Stimulated activated CD4-positive, alpha-beta T cell treated with anti-CD3 and anti-CD28 coated beads, TNF-alpha, amount 100 ng/mL, for 1 hour (primary cell): ENCODE data around the gene SENP7.
"Not testable (repeated sequence)": the region's sequence is repeated elsewhere in the genome, so short reads cannot be mapped to it uniquely, and the experiment has no call there.

Source experiments
- DNase-seq, 3 donors: peaks; one replicate each; pipeline ENCODE4 v3.0.0-alpha.2; 2020; ENCODE audit warnings: low read depth in 3 of 3, low spot score in 1 of 3

Gene SENP7

DNA sequence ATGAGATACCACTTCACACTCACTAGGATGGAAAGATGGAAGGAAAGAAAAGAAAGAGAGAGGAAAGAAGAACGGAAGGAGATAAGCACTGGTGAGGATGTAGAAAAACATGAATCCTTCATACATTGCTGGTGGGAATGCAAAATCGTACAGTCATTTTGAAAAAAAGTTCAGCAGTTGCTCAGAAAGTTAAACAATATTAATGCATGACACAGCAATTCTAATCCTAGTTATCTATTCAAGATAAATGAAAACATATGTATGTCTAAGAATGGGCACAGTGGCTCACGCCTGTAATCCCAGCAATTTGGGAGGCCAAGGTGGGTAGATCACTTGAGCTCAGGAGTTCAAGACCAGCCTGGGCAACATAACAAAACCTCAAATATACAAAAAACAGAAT is 59.1 kb downstream of the SENP7 start:
- DNase-seq = no peak

DNA sequence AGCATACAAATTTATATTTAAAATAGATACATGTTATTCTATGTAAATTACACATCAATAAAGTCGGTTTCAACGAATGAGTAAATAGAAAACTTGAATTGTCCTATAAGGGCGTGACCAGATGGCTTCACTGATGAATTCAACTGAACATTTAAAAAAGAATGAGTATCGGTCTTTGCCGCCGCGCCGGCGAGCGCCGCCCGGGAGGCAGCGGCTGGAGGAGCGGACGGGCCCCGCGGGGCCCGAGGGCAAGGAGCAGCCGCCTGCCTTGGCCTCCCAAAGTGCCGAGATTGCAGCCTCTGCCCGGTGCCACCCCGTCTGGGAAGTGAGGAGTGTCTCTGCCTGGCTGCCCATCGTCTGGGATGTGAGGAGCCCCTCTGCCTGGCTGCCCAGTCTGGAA is 74.4 kb downstream of the SENP7 start:
- not testable (repeated sequence) for DNase-seq

DNA sequence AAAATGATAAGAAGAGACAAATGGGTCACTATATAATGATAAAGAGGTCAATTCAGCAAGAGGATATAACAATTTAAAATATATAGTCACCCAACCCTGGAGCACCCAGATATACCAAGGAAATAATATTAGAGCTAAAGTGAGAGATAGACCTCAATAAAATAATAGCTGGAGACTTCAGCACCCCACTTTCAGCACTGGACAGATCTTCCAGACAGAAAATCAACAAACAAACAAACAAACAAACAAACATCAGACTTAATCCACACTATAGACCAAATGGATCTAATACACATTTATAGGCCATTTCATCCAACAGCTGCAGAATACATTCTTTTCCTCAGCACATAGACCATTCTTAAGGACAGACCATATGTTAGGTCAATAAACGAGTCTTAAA is 79.4 kb downstream of the SENP7 start:
- DNase-seq = no peak

DNA sequence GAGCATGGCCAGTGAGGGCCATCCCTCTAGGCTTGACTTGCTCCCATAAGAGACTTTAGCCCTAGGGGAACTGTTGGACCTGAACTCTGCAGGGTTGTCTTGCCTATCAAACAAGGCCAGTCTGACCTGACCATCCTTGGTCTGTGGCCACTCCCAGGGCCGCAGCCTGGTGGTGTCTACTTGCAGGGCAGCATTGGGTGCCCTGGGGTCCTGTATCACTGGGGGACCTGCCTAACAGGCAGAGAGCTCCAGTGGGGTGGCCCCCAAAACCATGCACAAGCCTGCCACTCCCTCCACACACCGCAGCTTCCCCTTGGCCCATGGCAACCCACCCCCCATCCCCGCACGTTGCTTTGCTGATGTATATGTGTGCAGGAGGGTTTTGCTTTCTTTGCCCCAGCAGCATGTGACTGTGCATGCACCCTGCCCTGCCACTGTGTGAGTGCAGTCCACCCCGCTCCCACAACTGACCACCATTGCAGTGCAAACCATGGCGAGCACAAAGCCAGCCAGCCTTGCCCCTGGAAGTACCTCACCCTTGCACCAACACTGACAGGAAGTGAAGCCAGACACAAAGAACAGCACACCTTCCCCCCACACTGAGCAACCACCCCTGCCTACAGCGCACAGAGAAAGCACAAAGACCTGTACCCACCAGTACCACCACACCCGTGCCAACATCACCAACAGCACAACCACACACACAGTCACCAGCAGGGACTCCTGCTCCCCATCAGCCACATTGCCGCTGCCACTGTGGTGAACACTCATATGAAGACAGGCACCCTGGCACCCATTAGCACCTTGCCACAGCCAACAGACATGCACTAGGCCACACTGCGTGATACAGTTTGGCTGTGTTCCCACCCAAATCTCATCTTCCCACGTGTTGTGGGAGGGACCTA is 88.8 kb downstream of the SENP7 start:
- DNase-seq = no peak

DNA sequence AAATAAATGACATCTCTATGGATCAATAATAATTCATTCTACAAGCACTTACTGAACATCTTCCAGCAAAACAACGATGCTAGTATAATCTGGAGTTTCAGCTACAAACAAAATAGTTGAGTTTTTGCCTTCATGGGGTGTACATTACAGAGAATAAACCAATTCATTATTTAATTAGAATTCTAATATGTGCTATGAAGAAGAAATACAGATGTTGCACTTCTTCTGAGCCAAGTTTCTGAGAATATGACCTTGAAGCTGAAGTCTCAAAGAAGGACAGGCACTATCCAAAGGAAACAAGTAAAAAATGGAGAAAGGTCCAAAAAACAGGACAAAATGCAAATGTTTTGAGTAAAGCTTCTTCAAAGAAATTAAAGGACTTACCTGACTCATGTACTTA is 94.2 kb downstream of the SENP7 start:
- DNase-seq = no peak

DNA sequence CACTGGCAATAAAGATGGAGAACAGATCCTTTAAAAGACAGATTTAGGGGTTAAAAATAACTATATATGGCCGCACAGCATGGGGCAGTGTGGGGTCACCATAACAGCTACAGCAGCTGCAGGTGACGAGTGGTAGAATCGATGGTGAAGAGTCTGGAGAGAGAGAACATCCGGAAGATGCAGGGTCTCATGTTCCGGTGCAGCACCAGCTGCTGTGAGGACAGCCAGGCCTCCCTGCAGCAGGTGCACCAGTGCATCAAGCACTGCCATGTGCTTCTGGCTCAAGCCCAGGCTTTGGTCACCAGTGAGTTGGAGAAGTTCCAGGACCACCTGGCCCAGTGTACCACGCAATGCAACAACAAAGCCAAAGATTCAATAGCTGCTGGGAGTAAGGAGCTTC is 98.9 kb downstream of the SENP7 start:
- no peak for DNase-seq

DNA sequence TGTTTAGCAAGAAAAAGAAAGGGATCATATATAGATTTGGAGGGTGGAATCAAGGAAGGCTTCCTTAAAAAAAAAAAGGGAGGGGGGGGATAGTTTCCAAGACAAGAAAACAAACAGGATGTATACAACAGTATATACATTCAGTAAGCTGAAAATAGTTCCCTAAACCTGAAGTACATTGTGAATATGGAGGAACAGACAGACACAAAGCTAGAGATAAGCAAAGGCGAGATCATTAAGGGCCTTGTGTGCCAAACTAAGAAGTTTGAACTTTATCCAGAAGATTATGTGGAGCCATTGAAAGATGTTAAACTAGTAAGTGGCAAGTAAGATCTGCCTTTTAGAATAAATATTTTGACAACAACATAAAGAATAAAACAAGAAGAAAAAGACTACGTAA is 99.4 kb downstream of the SENP7 start:
- no peak for DNase-seq

DNA sequence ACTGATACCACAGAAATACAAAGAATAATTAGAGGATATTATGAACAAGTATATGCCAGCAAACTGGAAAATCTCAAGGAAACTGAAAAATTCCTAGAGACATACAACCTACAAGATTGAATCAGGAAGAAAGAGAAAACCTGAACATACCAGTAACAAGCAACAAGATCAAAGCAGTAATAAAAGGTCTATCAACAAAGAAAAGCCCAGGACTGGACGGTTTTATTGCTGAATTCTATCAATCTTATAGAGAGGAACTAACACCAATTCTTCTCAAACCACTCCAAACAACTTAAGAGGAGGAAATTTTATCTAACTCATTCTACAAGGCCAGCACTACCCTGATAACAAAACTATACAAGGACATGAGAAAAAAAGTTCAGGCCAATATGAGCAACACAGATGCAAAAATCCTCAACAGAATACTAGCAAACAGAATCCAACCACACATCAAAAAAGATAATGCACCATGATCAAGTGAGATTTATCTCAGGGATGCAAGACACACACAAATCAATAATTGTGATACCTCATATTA is 121.5 kb downstream of the SENP7 start:
- DNase-seq = no peak

DNA sequence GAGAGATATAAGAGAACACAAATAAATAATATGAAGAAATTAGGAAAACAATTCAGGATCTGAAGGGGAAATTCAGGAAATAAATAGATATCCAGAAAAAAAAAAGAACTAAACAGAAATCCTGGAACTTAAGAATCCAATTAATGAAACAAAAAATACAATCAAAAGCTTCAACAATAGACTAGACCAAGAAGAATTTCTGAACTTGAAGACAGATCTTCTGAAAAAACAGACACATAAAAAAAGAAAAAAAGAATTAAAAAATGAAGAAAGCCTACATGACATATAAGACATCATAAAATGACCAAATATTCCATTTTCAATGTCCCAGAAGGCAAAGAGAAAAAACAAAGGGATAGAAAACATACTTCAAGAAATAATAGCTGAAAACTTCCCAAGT is 124.3 kb downstream of the SENP7 start:
- no peak for DNase-seq

DNA sequence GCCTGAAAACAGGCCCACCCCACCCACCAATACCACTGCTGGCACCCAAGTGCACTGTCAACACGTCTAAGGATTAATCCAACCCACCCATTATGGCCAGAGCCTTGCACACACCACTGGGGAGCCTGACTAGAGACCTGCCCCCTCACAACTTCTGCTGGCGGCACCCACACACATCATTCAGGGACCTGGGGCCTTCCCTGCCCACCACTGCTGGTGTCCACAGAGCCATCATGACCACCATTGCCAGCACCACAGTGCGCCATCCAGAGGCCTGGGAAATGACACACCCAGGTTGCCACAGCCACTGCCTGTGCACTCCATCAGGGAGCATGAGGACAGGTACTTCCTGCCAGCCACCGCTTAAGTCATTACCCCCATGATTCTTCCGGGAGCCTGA is 125.7 kb downstream of the SENP7 start:
- no peak for DNase-seq

DNA sequence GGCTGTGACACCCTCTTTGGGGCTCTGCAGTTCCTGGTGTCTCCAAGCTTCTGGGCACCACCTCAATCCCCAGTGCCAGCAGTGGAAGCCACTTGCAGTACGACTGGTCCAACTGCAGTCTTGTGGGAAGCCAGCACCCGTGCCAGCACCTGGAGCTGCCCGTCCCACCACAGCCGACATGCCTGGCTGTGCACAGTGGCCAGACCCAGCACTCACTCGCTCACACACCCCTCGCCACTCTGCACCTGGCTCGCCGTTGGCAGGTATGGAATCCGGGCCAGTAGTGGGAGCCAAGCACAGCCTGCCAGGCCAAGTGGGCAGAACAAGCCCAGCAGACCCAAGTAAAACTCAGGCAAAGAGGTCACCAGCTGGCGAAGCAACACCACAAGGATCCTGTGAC is 128.6 kb downstream of the SENP7 start:
- no peak for DNase-seq

DNA sequence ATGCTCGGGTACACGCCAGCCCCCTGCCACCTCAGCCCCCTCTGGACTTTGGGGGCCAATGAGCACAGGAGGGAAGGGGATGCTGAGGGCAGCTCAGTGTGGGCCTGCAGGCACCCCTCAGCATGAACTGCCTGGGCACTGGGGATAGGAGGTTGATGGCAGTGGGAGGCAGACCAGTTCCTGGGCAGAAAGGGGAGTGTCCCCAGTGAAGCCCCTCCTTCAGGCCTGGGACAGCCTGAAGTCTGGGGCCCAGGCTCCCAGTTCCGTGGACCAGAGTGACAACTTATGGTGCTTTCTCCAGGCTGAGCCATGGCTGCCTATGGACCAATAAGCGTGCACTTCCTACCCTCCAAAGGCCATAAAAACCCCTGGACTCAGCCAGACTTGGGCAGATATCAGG is 129.4 kb downstream of the SENP7 start:
- DNase-seq = no peak

DNA sequence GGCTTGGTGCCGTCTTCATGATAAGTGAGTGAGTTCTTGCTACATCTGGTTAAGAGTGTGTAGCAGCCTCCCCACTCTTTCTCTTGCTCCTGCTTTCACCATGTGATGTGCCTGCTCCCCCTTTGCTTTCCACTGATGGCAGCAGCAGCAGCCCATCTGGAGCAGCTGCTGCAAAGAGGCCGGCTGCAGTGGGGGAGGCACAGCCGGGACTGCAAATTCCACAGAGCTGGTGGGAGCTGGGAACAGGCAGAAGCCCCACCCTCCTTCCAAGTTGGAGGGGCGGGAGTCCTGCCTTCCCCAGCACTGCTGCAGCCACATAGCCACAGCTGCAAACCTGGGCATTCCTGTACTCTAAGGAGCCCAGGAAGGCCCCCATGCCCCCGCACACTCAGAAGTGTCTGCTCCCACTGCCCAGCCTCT is 129.8 kb downstream of the SENP7 start:
- no peak for DNase-seq

DNA sequence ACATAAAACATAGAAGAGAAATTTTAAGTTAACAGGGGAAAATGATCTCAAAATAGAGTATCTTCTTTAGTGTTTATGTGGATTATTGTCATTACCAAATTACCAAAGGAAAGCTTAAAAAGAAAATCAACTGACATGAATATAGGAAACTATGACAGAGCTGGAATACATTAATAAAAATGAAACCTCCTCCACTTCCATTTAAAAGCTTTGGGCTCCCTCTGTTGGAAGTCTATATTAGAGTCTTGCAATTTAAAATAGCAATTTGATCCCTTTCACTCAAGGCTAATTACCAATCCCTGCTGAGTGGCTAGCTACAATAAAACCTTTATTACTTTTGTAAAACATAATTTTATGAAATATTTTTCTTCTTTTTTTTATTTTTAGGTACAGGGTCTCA is 131.2 kb downstream of the SENP7 start:
- DNase-seq = no peak

DNA sequence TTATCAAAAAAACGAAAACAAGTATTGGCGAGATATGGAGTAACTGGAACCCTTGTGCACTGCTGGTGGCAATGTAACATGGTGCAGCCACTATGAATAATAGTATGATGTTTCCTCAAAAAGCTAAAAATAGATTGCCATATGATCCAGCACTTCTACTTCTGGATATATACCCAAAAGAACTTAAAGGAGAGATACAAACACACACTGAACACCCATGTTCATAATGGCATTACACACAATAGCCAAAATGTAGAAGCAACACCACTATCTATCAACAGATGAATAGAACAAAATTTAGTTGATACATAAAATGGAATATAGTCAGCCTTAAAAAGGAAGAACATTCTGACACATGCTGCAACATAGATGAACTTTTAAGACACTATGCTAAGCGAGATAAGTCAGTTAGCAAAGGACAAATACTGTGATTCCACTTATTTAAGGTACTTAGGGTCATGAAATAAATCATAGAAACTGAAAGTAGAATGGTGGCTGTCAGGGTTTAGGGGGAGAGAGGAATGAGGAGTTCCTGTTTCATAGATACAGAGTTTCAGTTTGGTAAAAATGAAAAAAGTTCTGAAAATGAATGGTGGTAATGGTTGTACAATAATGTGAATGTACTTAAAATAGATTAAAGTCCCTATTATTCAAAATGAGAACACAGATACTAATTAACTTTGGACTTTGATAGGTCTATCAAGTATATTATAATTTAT is 133.2 kb downstream of the SENP7 start:
- no peak for DNase-seq

DNA sequence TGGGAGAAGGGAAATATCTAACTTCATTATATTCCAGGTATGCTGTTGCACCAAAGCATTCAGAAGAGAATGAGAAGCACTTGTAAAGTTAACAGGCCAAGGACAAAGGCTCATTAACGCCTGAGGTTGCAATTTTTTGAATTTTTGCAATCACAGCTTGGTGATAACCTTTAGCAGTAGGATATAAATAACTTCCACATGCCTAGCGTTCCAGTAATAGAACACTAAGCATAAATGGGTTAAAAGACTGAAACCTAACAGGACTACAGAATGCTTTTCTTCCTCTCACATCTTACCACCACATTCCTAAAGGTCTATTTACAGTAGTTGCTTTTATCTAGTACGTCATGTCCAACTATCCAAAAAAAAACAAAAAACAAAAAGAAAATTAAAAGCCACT is 135.2 kb downstream of the SENP7 start:
- no peak for DNase-seq

DNA sequence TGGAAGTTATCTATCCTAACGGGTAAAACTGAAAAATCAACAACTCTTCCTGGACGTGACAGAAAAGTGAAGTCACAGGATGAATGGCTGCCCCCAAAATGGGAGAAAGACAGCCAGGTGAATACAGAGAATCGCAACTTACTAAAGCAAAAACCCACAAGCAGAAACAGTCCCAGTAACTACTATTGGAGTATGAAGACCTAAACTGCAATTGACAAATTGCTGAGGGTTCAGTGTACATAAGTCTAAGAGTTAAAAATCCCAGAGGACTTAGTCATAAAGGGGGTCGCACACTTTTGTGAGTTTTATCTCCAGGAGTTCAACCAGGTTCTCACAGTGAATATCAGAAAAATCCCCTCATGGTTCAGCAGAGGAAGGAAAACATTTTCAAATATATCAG is 135.8 kb downstream of the SENP7 start:
- DNase-seq = no peak

DNA sequence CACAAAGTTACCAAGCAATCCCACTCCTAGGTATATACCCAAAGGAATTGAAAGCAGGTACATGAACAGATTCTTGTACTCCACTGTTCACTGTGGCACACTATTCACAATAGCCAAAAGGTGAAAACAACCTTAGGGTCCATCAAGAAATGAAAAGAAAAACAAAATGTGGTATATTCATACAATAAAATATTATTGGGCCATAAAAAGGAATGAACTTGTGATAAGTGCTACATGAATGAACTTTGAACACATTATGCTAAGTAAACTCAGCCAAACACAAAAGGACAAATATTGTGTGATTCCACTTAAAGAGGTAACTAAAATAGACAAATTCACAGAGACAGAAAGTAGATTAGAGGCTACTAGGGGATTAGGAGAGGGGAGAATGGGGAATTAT is 137.4 kb downstream of the SENP7 start:
- no peak for DNase-seq

DNA sequence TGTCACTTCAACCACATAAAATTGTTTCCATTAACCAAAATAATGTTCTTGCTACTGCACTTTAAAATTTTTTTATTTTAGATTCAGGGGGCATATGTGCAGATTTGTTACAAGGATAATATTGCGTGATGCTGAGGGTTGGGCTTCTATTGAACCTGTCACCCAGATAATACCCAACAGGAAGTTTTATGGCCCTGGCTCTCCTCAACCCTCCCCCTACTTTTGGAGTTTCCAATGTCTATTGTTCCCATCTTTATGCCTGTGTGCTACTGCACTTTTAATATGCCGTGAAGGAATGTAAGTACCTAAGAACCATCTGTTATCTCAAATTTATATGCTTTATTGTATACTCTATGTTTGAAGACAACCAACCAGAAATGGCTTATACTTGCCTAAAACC is 150.6 kb downstream of the SENP7 start:
- no peak for DNase-seq

DNA sequence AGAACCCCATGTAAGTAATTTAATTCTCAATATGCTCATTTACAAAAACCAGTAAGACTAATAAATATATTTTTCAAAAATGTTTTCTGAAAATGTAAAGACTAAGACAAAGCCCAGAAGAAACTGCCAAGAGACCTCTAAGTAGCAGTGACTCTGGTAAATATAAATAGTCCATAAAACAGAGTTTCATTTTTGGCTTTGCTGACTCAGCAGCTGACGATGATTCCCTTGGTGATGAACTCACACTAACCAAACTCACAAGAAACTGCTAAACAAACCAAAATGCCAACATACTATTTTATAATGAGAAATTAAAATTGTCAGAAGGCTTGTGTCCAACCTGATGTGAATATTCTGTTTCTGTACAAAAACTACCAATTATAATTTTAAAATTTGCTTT is 161.2 kb downstream of the SENP7 start:
- DNase-seq = no peak

DNA sequence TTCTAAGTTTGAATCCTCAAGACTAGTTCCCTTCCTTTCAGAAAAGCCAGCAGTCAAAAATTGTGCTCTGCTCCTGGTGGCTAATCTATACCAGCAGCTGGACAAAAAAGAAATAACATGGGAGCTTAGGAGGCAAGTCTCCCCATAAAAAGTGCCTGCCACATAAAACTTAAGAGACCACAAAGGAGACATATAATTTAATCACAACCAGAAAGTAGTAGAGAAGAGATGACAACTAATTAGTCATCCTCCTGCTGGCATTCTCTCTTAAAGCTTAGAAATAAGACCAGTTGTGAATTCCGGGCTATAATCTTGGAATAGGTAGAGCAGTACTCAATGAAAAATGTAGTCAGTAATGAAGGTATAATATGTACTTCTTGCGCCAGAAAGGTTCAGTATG is 172.4 kb downstream of the SENP7 start:
- DNase-seq = no peak

DNA sequence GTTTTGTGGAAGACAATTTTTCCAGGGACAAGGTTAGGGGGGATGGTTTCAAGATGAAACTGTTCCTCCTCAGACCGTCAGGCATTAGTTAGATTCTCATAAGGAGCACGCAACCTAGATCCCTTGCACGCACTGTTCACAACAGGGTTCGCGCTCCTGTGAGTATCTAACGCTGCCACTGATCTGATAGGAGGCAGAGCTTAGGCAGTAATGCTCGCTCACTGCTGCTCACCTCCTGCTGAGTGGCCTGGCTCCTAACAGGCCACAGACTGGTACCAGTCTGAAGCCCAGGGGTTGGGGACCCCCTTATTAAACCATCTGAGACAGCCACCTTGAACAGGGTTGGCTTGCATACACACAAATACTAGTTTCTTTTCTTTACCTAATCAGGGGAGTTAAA is 179.1 kb downstream of the SENP7 start:
- no peak for DNase-seq
